Transverse colon (tissue), 3 donors: Measurements from ENCODE around the gene ALK.

Source experiments
- EP300 ChIP-seq: sonication (generic); formaldehyde crosslinking; IDR thresholded peaks from one replicate; pipeline ENCODE4 v1.6.1; 2017; ENCODE audit warnings: antibody characterized with exemption, low read depth
- POLR2A ChIP-seq: fragments of 450-650 bp; IDR thresholded peaks from one replicate; pipeline ENCODE4 v1.6.1; 2016; ENCODE audit warnings: antibody characterized with exemption, mild to moderate bottlenecking, moderate library complexity
- TF ChIP-seq, protein P1 (sequence below), 5 experiments: fragments of 200-600 bp in 3 of 5; fragments of 450-650 bp in 2 of 5; sonication (generic) in 3 of 5; IDR thresholded peaks; 1 replicate in 2 of 5; 2 replicates in 3 of 5; pipeline ENCODE4 v1.5.1; 2016 to 2017; ENCODE audit warnings: antibody characterized with exemption in 5 of 5, inconsistent platforms in 3 of 5, mild to moderate bottlenecking in 2 of 5, moderate library complexity in 1 of 5

DNA sequence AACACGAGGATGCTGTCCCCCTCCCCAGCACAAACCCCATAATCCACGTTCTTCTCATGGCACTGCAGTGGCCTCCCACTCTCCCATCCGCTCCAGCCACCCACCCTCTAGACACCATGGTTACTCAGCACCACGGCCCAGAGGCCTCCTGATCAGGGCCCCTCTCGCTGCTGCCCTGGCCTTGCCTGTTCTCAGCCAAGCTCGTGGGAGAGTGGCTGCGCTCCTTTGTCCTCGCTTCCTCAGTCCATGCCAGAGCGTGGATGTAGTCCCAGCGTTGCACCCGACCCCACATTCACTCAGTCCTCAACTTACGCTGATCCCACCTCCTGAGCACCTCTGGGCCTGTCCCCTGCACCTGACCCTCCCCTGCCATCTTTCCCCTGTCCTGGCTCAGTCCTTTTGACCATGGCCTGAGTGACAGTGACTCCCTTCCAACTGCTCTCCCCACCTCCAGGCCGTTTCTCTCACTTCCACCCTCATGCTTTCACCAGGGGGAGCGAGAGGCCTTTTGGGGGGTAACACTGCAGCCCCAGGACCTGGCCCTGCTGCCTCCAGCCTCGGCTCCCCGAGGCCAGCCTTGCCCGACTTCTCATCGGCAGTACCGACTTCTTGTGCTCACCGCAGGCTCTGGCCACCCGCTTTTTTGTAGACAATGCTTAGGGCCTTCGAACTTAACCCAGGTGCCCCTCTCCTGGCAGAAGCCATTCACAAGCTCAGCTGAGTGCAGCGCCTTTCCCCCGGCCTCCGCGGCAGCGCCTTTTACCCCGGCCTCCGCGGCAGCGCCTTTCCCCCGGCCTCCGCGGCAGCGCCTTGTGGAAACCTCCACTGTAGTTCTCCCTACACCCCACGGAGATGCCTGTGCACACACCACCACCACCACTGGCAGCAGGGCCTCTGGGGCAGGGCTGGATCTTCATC is 674.7 kb downstream of the ALK start:
- TF ChIP-seq, protein P1, sequence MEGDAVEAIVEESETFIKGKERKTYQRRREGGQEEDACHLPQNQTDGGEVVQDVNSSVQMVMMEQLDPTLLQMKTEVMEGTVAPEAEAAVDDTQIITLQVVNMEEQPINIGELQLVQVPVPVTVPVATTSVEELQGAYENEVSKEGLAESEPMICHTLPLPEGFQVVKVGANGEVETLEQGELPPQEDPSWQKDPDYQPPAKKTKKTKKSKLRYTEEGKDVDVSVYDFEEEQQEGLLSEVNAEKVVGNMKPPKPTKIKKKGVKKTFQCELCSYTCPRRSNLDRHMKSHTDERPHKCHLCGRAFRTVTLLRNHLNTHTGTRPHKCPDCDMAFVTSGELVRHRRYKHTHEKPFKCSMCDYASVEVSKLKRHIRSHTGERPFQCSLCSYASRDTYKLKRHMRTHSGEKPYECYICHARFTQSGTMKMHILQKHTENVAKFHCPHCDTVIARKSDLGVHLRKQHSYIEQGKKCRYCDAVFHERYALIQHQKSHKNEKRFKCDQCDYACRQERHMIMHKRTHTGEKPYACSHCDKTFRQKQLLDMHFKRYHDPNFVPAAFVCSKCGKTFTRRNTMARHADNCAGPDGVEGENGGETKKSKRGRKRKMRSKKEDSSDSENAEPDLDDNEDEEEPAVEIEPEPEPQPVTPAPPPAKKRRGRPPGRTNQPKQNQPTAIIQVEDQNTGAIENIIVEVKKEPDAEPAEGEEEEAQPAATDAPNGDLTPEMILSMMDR (IDR thresholded peaks at IDR 0.05): no peak
- TF ChIP-seq POLR2A: no peak
- TF ChIP-seq EP300: no peak
